SK-N-SH treated with all-trans-retinoic acid at 6 μM for 48 hours (cell line): ENCODE results near the gene ID3.

Experiments
- ATAC-seq: fragments of 200-7000 bp; cut with Tn5 transposase; 3 replicates; pipeline ENCODE4 v1.9.1; 2020; ENCODE audit warnings: mild to moderate bottlenecking, moderate library complexity
- ARNTL ChIP-seq: fragments of 450-650 bp; formaldehyde crosslinking; IDR thresholded peaks from 2 replicates; pipeline ENCODE4 v1.5.0; 2020; ENCODE audit warnings: low read depth, mild to moderate bottlenecking, moderate library complexity, borderline replicate concordance
- BACH2 ChIP-seq: fragments of 250-450 bp; sonication (Bioruptor Pico); IDR thresholded peaks from 2 replicates; pipeline ENCODE4 v1.9.0; 2021; ENCODE audit warnings: mild to moderate bottlenecking, borderline replicate concordance
- ESRRG ChIP-seq: fragments of 250-450 bp; sonication (Bioruptor Pico); IDR thresholded peaks from 2 replicates; pipeline ENCODE4 v1.6.1; 2021; ENCODE audit warnings: mild to moderate bottlenecking
- GLIS3 ChIP-seq: fragments of 250-450 bp; sonication (Bioruptor Pico); IDR thresholded peaks from 2 replicates; pipeline ENCODE4 v1.5.0; 2020; ENCODE audit warnings: mild to moderate bottlenecking, moderate library complexity
- ISL1 ChIP-seq: fragments of 250-450 bp; sonication (Bioruptor Pico); IDR thresholded peaks from 2 replicates; pipeline ENCODE4 v2.1.2; 2022; ENCODE audit warnings: mild to moderate bottlenecking, moderate library complexity
- OSR1 ChIP-seq: fragments of 250-450 bp; sonication (Bioruptor Pico); IDR thresholded peaks from 2 replicates; pipeline ENCODE4 v1.8.0; 2022; ENCODE audit warnings: moderate library complexity, mild to moderate bottlenecking, inconsistent platforms
- PPARA ChIP-seq: fragments of 250-450 bp; sonication (Bioruptor Pico); IDR thresholded peaks from 2 replicates; pipeline ENCODE4 v1.5.0; 2020; ENCODE audit warnings: mild to moderate bottlenecking, borderline replicate concordance
- SNAI2 ChIP-seq: fragments of 250-450 bp; sonication (Bioruptor Pico); IDR thresholded peaks from 2 replicates; pipeline ENCODE4 v1.5.0; 2020; ENCODE audit warnings: mild to moderate bottlenecking, moderate library complexity
- TCF4 ChIP-seq: fragments of 250-450 bp; sonication (Bioruptor Pico); IDR thresholded peaks from 2 replicates; pipeline ENCODE4 v1.8.0; 2021; ENCODE audit warnings: mild to moderate bottlenecking, moderate library complexity, borderline replicate concordance
- ZC3H10 ChIP-seq: fragments of 250-450 bp; sonication (Bioruptor Pico); IDR thresholded peaks from 2 replicates; pipeline ENCODE4 v1.5.1; 2021; ENCODE audit warnings: mild to moderate bottlenecking, moderate library complexity
- ZFP3 ChIP-seq: fragments of 250-450 bp; sonication (Bioruptor Pico); IDR thresholded peaks from 2 replicates; pipeline ENCODE4 v1.5.0; 2020; ENCODE audit warnings: mild to moderate bottlenecking, moderate library complexity
- ZFP30 ChIP-seq: fragments of 450-650 bp; formaldehyde crosslinking; IDR thresholded peaks from 2 replicates; pipeline ENCODE4 v1.5.0; 2022; ENCODE audit warnings: mild to moderate bottlenecking, moderate library complexity
- ZNF565 ChIP-seq: fragments of 450-650 bp; formaldehyde crosslinking; conservative IDR thresholded peaks from 2 replicates; pipeline ENCODE4 v1.5.0; 2020; ENCODE audit warnings: low read depth, mild to moderate bottlenecking, moderate library complexity
- ZNF70 ChIP-seq: fragments of 450-650 bp; formaldehyde crosslinking; IDR thresholded peaks from 2 replicates; pipeline ENCODE4 v1.5.0; 2020; ENCODE audit warnings: mild to moderate bottlenecking, moderate library complexity
- ZNF8 ChIP-seq: fragments of 450-650 bp; formaldehyde crosslinking; IDR thresholded peaks from 2 replicates; pipeline ENCODE4 v1.5.0; 2020; ENCODE audit warnings: mild to moderate bottlenecking, moderate library complexity
- TF ChIP-seq, protein P1 (sequence below): fragments of 250-450 bp; sonication (Bioruptor Pico); IDR thresholded peaks from 2 replicates; pipeline ENCODE4 v1.5.0; 2020; ENCODE audit warnings: mild to moderate bottlenecking, moderate library complexity
- TF ChIP-seq, protein P2 (sequence below): fragments of 250-450 bp; sonication (Bioruptor Pico); IDR thresholded peaks from 2 replicates; pipeline ENCODE4 v1.5.1; 2020; ENCODE audit warnings: low read depth, mild to moderate bottlenecking, moderate library complexity
- TF ChIP-seq, protein P3 (sequence below): fragments of 250-450 bp; sonication (Bioruptor Pico); IDR thresholded peaks from 2 replicates; pipeline ENCODE4 v1.8.0; 2021; ENCODE audit warnings: low read depth, mild to moderate bottlenecking, moderate library complexity, borderline replicate concordance
- TF ChIP-seq, protein P4 (sequence below): fragments of 250-450 bp; sonication (Bioruptor Pico); IDR thresholded peaks from 2 replicates; pipeline ENCODE4 v1.5.1; 2021; ENCODE audit warnings: mild to moderate bottlenecking, moderate library complexity
- TF ChIP-seq, protein P5 (sequence below): fragments of 250-450 bp; sonication (Bioruptor Pico); IDR thresholded peaks from 2 replicates; pipeline ENCODE4 v1.8.0; 2020; ENCODE audit warnings: mild to moderate bottlenecking, moderate library complexity, borderline replicate concordance

ID3 gene

DNA sequence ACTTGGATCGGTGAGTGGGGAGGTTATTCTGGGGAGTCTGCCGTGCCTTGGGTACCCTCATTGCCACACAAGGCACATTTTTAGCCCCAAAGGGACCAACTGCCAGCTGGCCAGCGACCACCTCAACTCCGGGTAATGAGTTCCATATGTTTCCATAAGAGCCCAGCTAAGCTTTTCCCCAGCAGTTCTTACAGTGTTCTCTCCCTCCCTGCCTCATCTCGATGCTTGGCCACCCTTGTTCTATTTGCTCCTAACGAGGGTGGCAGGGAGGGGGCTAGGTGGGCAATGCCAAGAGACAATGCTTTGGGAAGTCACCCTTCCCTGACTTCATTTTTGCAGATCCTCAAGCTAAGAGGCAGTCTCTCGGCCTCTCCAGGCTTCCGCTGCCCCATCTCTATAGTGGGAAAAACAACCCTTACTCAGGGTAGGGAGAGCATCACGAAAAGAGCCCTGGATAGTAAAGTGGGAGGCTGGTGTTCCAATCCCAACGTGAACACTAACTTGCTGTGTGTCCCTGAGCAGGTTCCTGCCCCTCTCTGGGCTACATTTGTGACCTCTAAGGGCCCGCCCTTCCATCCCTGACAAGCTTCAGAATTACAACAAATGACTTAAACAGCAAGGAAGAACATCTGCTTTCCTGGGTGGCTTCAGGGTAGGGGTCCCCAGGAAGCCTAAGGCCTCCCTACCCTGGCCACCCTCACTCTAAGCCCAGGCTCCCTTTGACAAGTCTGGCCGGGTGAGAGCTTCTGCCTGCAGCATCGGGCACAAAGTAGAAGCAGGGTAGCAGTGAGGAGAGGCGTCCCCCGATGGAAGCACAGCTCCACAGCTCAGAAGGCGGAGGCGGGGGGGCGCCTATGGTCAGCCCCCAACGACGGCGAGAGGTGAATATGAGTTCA is 5.8 kb downstream of the ID3 start:
- TF ChIP-seq ZC3H10 (CRISPR knock-in tag) (no peak), ISL1 (CRISPR knock-in tag) (no peak), ZNF8 (CRISPR knock-in tag) (no peak), ZFP3 (CRISPR knock-in tag) (no peak), TCF4 (CRISPR knock-in tag) (no peak), OSR1 (CRISPR knock-in tag) (no peak), BACH2 (CRISPR knock-in tag) (no peak), SNAI2 (CRISPR knock-in tag) (no peak)
- TF ChIP-seq, protein P1, sequence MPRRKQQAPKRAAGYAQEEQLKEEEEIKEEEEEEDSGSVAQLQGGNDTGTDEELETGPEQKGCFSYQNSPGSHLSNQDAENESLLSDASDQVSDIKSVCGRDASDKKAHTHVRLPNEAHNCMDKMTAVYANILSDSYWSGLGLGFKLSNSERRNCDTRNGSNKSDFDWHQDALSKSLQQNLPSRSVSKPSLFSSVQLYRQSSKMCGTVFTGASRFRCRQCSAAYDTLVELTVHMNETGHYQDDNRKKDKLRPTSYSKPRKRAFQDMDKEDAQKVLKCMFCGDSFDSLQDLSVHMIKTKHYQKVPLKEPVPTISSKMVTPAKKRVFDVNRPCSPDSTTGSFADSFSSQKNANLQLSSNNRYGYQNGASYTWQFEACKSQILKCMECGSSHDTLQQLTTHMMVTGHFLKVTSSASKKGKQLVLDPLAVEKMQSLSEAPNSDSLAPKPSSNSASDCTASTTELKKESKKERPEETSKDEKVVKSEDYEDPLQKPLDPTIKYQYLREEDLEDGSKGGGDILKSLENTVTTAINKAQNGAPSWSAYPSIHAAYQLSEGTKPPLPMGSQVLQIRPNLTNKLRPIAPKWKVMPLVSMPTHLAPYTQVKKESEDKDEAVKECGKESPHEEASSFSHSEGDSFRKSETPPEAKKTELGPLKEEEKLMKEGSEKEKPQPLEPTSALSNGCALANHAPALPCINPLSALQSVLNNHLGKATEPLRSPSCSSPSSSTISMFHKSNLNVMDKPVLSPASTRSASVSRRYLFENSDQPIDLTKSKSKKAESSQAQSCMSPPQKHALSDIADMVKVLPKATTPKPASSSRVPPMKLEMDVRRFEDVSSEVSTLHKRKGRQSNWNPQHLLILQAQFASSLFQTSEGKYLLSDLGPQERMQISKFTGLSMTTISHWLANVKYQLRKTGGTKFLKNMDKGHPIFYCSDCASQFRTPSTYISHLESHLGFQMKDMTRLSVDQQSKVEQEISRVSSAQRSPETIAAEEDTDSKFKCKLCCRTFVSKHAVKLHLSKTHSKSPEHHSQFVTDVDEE (CRISPR knock-in tag): no peak
- ATAC-seq: no peak

DNA sequence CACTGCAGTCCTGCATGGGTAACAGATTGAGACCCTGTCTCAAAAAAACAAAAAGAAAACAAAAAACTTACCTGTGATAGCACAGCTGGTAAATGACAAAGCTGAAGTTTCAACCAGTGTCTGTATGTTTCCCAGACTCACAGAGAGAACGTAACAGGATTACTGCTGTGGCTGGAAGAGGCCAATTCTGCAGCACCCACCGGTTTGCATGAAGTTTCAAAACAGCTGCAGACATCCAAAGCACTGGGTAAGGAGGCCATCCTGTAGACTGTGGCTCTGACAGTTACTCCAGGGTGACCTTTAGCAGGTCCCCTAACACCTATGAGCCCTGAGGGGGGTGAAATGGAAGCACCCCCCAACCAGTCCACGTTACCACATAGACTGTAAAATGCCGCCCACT is 7.5 kb downstream of the ID3 start:
- TF ChIP-seq, protein P2, sequence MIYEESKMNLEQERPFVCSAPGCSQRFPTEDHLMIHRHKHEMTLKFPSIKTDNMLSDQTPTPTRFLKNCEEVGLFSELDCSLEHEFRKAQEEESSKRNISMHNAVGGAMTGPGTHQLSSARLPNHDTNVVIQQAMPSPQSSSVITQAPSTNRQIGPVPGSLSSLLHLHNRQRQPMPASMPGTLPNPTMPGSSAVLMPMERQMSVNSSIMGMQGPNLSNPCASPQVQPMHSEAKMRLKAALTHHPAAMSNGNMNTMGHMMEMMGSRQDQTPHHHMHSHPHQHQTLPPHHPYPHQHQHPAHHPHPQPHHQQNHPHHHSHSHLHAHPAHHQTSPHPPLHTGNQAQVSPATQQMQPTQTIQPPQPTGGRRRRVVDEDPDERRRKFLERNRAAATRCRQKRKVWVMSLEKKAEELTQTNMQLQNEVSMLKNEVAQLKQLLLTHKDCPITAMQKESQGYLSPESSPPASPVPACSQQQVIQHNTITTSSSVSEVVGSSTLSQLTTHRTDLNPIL (CRISPR knock-in tag): no peak
- TF ChIP-seq ZNF8 (CRISPR knock-in tag) (no peak), ZNF70 (CRISPR knock-in tag) (no peak), ARNTL (CRISPR knock-in tag) (no peak), GLIS3 (CRISPR knock-in tag) (no peak), OSR1 (CRISPR knock-in tag) (no peak), ZNF565 (CRISPR knock-in tag) (no peak), ZFP30 (CRISPR knock-in tag) (no peak), ZC3H10 (CRISPR knock-in tag) (no peak), ZFP3 (CRISPR knock-in tag) (no peak), ESRRG (no peak), TCF4 (CRISPR knock-in tag) (no peak), ISL1 (CRISPR knock-in tag) (no peak), PPARA (CRISPR knock-in tag) (no peak), BACH2 (CRISPR knock-in tag) (no peak)
- TF ChIP-seq, protein P3, sequence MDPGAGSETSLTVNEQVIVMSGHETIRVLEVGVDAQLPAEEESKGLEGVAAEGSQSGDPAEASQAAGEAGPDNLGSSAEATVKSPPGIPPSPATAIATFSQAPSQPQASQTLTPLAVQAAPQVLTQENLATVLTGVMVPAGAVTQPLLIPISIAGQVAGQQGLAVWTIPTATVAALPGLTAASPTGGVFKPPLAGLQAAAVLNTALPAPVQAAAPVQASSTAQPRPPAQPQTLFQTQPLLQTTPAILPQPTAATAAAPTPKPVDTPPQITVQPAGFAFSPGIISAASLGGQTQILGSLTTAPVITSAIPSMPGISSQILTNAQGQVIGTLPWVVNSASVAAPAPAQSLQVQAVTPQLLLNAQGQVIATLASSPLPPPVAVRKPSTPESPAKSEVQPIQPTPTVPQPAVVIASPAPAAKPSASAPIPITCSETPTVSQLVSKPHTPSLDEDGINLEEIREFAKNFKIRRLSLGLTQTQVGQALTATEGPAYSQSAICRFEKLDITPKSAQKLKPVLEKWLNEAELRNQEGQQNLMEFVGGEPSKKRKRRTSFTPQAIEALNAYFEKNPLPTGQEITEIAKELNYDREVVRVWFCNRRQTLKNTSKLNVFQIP (CRISPR knock-in tag): no peak
- TF ChIP-seq, protein P4, sequence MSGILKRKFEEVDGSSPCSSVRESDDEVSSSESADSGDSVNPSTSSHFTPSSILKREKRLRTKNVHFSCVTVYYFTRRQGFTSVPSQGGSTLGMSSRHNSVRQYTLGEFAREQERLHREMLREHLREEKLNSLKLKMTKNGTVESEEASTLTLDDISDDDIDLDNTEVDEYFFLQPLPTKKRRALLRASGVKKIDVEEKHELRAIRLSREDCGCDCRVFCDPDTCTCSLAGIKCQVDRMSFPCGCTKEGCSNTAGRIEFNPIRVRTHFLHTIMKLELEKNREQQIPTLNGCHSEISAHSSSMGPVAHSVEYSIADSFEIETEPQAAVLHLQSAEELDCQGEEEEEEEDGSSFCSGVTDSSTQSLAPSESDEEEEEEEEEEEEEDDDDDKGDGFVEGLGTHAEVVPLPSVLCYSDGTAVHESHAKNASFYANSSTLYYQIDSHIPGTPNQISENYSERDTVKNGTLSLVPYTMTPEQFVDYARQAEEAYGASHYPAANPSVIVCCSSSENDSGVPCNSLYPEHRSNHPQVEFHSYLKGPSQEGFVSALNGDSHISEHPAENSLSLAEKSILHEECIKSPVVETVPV (CRISPR knock-in tag): no peak
- TF ChIP-seq, protein P5, sequence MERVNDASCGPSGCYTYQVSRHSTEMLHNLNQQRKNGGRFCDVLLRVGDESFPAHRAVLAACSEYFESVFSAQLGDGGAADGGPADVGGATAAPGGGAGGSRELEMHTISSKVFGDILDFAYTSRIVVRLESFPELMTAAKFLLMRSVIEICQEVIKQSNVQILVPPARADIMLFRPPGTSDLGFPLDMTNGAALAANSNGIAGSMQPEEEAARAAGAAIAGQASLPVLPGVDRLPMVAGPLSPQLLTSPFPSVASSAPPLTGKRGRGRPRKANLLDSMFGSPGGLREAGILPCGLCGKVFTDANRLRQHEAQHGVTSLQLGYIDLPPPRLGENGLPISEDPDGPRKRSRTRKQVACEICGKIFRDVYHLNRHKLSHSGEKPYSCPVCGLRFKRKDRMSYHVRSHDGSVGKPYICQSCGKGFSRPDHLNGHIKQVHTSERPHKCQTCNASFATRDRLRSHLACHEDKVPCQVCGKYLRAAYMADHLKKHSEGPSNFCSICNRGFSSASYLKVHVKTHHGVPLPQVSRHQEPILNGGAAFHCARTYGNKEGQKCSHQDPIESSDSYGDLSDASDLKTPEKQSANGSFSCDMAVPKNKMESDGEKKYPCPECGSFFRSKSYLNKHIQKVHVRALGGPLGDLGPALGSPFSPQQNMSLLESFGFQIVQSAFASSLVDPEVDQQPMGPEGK: no peak
- TF ChIP-seq, protein P1 (CRISPR knock-in tag): no peak
- TF ChIP-seq, all 23 proteins: peak for 0
- no peak for ATAC-seq
